Measurements from ENCODE around the gene DMAP1. TPM values are rescaled to one million over a fixed set of nuclear protein-coding genes. Genes with fewer than 3 reads are reported as not detected.

The DMAP1 gene
- total and polyA plus RNA-seq, 7 donors, result 23.6 to 67.0 (median 35.3) TPM

GRCh38 chr1:44217809-44218410 is 4.6 kb downstream of the DMAP1 start:
- peak overlapping the region in 2 of 4 donors; percentile 22 to 33 for H3K27ac ChIP-seq

GRCh38 chr1:44218503-44219300 is 5.4 kb downstream of the DMAP1 start:
- TF ChIP-seq POLR2A (IDR thresholded peaks at IDR 0.05) (no peak), CTCF (IDR thresholded peaks at IDR 0.05) (no peak), EP300 (IDR thresholded peaks at IDR 0.05) (no peak), POLR2AphosphoS5 (IDR thresholded peaks at IDR 0.05) (no peak)
- WGBS, 2 donors, result 94 to 96% methylated on average over 24 of the region's 24 CpGs
- H3K27ac ChIP-seq, result no peak overlapping the region
- intact Hi-C loops (cut with DNase I), result loop anchor here (10.0 kb wide), 2 partner anchors 224 to 436 kb away; partner anchors contain the start of gene CCDC24
- no peak for DNase-seq
- H3K4me3 ChIP-seq, result no peak overlapping the region
- H3K27me3 ChIP-seq, result no peaks in the 10 kb centered on the region
- H3K36me3 ChIP-seq, result peaks cover 33 to 74% (median 44%) of the 10 kb centered on the region in 4 donors
- no peaks in the 10 kb centered on the region for H3K9me3 ChIP-seq
- peaks cover 0 to 27% (median 21%) of the 10 kb centered on the region in 4 donors for H3K4me1 ChIP-seq

More at GRCh38 chr1:44217809-44218410, 4.6 kb downstream of the DMAP1 start:
- TF ChIP-seq POLR2AphosphoS5 (IDR thresholded peaks at IDR 0.05) (peak in 2 of 4 donors; percentile 14 to 27), POLR2A (IDR thresholded peaks at IDR 0.05) (no peak), CTCF (IDR thresholded peaks at IDR 0.05) (peak; percentile 80 to 90 (median 84))
- no peaks in the 10 kb centered on the region for H3K9me3 ChIP-seq
- peak; percentile 87 for DNase-seq
- 65 to 76% methylated on average over 4 of the region's 4 CpGs for WGBS, 2 donors
- H3K27me3 ChIP-seq, result no peaks in the 10 kb centered on the region
- H3K36me3 ChIP-seq, result peaks cover 33 to 74% (median 44%) of the 10 kb centered on the region in 4 donors
- intact Hi-C loops (cut with DNase I), result loop anchor here (1.0 to 10.0 kb wide), 5 partner anchors 20 to 437 kb away; partner anchors contain the start of gene CCDC24
- H3K4me3 ChIP-seq, result no peak overlapping the region
- H3K4me1 ChIP-seq, result peaks cover 0 to 28% (median 22%) of the 10 kb centered on the region in 4 donors

GRCh38 chr1:44219301-44219626 is 6.0 kb downstream of the DMAP1 start:
- H3K36me3 ChIP-seq, result peaks cover 33 to 74% (median 44%) of the 10 kb centered on the region in 4 donors

More at GRCh38 chr1:44219301-44219626, 6.0 kb downstream of the DMAP1 start:
- DNase-seq, result no peak
- WGBS, 2 donors, result 92 to 94% methylated on average over 6 of the region's 6 CpGs
- Histone ChIP-seq H3K4me1 (peaks cover 0 to 21% (median 16%) of the 10 kb centered on the region in 4 donors), H3K4me3 (no peak overlapping the region), H3K27ac (no peak overlapping the region), H3K9me3 (no peaks in the 10 kb centered on the region), H3K27me3 (no peaks in the 10 kb centered on the region)
- no peak for TF ChIP-seq POLR2A (IDR thresholded peaks at IDR 0.05)
- no peak for TF ChIP-seq EP300 (IDR thresholded peaks at IDR 0.05)
- TF ChIP-seq CTCF (IDR thresholded peaks at IDR 0.05), result no peak
- no peak for TF ChIP-seq POLR2AphosphoS5 (IDR thresholded peaks at IDR 0.05)
- intact Hi-C loops (cut with DNase I), result loop anchor here (10.0 kb wide), 2 partner anchors 224 to 436 kb away; partner anchors contain the start of gene CCDC24
